ENCODE measurements around the gene TAF3.

GRCh38 chr10:7922707-7923106, 104.4 kb downstream of the TAF3 start:
- TF ChIP-seq CTCF (IDR thresholded peaks at IDR 0.05; ENCODE audit: low read length) = no peak
- no peak for TF ChIP-seq EZH2 (optimal IDR thresholded peaks at IDR 0.05; ENCODE audit: low read depth, low read length)
